Panc1 (cell line): Measurements from ENCODE around the gene GALNT13. TPM values are rescaled to one million over a fixed set of nuclear protein-coding genes. Genes with fewer than 3 reads are reported as not detected.

Experiments used
- ATAC-seq: fragments of 200-7000 bp; cut with Tn5 transposase; 2 replicates; pipeline ENCODE4 v1.9.1; 2020; ENCODE audit warnings: mild to moderate bottlenecking, moderate library complexity
- BruUV-seq: library from RNA; stranded (reverse); fragments of 400-500 nt; replicated peaks from 2 replicates; lab custom pipeline; 2021; lab: Mats Ljungman, UMichigan
- CTCF ChIA-PET: fragments of 300-600 bp; sonication (Branson Sonifier 250); formaldehyde crosslinking; loops from one replicate; lab custom pipeline; 2022; ENCODE audit warnings: antibody characterized with exemption; lab: Charles Lee
- POLR2A ChIA-PET: fragments of 300-600 bp; sonication (Branson Sonifier 250); formaldehyde crosslinking; loops from one replicate; lab custom pipeline; 2022; ENCODE audit warnings: antibody characterized with exemption; lab: Charles Lee
- DNase-seq: peaks from one replicate; pipeline ENCODE4 v3.0.0-alpha.2; 2010; ENCODE audit warnings: low read depth, low spot score
- H3K27ac ChIP-seq: 2 replicates; pipeline ENCODE4 v1.5.1; 2011; ENCODE audit warnings: mild to moderate bottlenecking, low read length, inconsistent platforms
- H3K27me3 ChIP-seq: fragments of 200-500 bp; sonication (Bioruptor generic); 2 replicates; pipeline ENCODE4 v1.6.0; 2014; ENCODE audit warnings: low read length, inconsistent platforms; ENCODE audit not compliant: control insufficient read depth, insufficient read depth
- H3K36me3 ChIP-seq: fragments of 200-500 bp; sonication (Bioruptor generic); 2 replicates; pipeline ENCODE4 v1.5.1; 2014; ENCODE audit warnings: inconsistent platforms, mild to moderate bottlenecking, low read length, moderate library complexity; ENCODE audit not compliant: control insufficient read depth, insufficient read depth
- H3K4me1 ChIP-seq: 2 replicates; pipeline ENCODE4 v1.5.1; 2011; ENCODE audit warnings: inconsistent platforms, mild to moderate bottlenecking, low read length, moderate library complexity; ENCODE audit not compliant: control insufficient read depth, insufficient read depth
- H3K4me3 ChIP-seq, 2 experiments: 2 replicates each; pipeline ENCODE4 v1.5.1; 2011 to 2012; ENCODE audit warnings: low read depth in 2 of 2, low read length in 2 of 2, mild to moderate bottlenecking in 2 of 2, inconsistent platforms in 1 of 2, moderate library complexity in 1 of 2
- H3K9me3 ChIP-seq: fragments of 200-500 bp; sonication (Bioruptor generic); 2 replicates; pipeline ENCODE4 v1.5.1; 2014; ENCODE audit warnings: low read depth, mild to moderate bottlenecking, inconsistent platforms, low read length, moderate library complexity; ENCODE audit not compliant: control insufficient read depth, insufficient read depth
- POLR2AphosphoS5 ChIP-seq: IDR thresholded peaks from 2 replicates; pipeline ENCODE4 v1.6.1; 2012; ENCODE audit warnings: mild to moderate bottlenecking, low read depth, low read length, moderate library complexity
- SIN3A ChIP-seq: IDR thresholded peaks from 2 replicates; pipeline ENCODE4 v1.6.1; 2012; ENCODE audit warnings: low read depth, mild to moderate bottlenecking, low read length, moderate library complexity, borderline replicate concordance; ENCODE audit not compliant: insufficient read depth
- TCF7L2 ChIP-seq: IDR thresholded peaks from 2 replicates; pipeline ENCODE4 v1.6.1; 2011; ENCODE audit warnings: mild to moderate bottlenecking, low read depth, low read length, inconsistent platforms
- in situ Hi-C: cut with HindIII; loops from 2 replicates; pipeline ENCODE4 v1.10.0; 2016; ENCODE audit warnings: low sequenced_read_pairs, low pct_unique_long_range_greater_than_20kb
- intact Hi-C: fragments of 100-400 bp; cut with micrococcal nuclease; formaldehyde crosslinking; loops from one replicate; pipeline ENCODE4 v1.10.0; 2022; ENCODE audit not compliant: unreplicated experiment
- total RNA-seq: library from RNA; stranded (reverse); gene quantifications from one replicate; pipeline ENCODE4 v1.2.1, GENCODE V29; 2021; ENCODE audit not compliant: unreplicated experiment
- TF ChIP-seq, protein P1 (sequence below), 2 experiments: IDR thresholded peaks; 2 replicates each; pipeline ENCODE4 v1.6.1; 2011 to 2012; ENCODE audit warnings: low read depth in 2 of 2, control low read depth in 1 of 2, low read length in 1 of 2, mild to moderate bottlenecking in 1 of 2, moderate library complexity in 1 of 2; ENCODE audit not compliant: insufficient read depth in 1 of 2
- TF ChIP-seq, protein P2 (sequence below): fragments of 450-650 bp; IDR thresholded peaks from 2 replicates; pipeline ENCODE4 v1.5.1; 2017; ENCODE audit warnings: mild to moderate bottlenecking

GALNT13 gene
- total RNA-seq, 1 experiment from 2014 or later, result not detected

GRCh38 chr2:154324601-154325000 is 452.9 kb downstream of the GALNT13 start:
- TF ChIP-seq TCF7L2, result no peak
- no peak for TF ChIP-seq SIN3A
- no peak for TF ChIP-seq POLR2AphosphoS5
- TF ChIP-seq, protein P1, sequence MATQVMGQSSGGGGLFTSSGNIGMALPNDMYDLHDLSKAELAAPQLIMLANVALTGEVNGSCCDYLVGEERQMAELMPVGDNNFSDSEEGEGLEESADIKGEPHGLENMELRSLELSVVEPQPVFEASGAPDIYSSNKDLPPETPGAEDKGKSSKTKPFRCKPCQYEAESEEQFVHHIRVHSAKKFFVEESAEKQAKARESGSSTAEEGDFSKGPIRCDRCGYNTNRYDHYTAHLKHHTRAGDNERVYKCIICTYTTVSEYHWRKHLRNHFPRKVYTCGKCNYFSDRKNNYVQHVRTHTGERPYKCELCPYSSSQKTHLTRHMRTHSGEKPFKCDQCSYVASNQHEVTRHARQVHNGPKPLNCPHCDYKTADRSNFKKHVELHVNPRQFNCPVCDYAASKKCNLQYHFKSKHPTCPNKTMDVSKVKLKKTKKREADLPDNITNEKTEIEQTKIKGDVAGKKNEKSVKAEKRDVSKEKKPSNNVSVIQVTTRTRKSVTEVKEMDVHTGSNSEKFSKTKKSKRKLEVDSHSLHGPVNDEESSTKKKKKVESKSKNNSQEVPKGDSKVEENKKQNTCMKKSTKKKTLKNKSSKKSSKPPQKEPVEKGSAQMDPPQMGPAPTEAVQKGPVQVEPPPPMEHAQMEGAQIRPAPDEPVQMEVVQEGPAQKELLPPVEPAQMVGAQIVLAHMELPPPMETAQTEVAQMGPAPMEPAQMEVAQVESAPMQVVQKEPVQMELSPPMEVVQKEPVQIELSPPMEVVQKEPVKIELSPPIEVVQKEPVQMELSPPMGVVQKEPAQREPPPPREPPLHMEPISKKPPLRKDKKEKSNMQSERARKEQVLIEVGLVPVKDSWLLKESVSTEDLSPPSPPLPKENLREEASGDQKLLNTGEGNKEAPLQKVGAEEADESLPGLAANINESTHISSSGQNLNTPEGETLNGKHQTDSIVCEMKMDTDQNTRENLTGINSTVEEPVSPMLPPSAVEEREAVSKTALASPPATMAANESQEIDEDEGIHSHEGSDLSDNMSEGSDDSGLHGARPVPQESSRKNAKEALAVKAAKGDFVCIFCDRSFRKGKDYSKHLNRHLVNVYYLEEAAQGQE (IDR thresholded peaks at IDR 0.05; ENCODE audit: insufficient read depth in 1 of 2, low read depth in 2 of 2, low read length in 1 of 2), result no peak
- TF ChIP-seq, protein P2, sequence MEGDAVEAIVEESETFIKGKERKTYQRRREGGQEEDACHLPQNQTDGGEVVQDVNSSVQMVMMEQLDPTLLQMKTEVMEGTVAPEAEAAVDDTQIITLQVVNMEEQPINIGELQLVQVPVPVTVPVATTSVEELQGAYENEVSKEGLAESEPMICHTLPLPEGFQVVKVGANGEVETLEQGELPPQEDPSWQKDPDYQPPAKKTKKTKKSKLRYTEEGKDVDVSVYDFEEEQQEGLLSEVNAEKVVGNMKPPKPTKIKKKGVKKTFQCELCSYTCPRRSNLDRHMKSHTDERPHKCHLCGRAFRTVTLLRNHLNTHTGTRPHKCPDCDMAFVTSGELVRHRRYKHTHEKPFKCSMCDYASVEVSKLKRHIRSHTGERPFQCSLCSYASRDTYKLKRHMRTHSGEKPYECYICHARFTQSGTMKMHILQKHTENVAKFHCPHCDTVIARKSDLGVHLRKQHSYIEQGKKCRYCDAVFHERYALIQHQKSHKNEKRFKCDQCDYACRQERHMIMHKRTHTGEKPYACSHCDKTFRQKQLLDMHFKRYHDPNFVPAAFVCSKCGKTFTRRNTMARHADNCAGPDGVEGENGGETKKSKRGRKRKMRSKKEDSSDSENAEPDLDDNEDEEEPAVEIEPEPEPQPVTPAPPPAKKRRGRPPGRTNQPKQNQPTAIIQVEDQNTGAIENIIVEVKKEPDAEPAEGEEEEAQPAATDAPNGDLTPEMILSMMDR, result no peak
- Histone ChIP-seq H3K27ac (no peak overlapping the region), H3K4me1 (no peaks in the 10 kb centered on the region), H3K4me3 (no peak overlapping the region), H3K36me3 (no peaks in the 10 kb centered on the region), H3K9me3 (no peaks in the 10 kb centered on the region), H3K27me3 (no peaks in the 10 kb centered on the region)
- ChIA-PET CTCF (no interaction called here), POLR2A (interaction anchor here (0.5 kb wide), 1 partner anchor 25 kb away, joined by 9 read pairs; no protein-coding TSS in a partner anchor)
- BruUV-seq, result no TSS peak
- intact Hi-C loops (no loop called here), in situ Hi-C loops (no loop called here)
- DNase-seq, result no peak
- ATAC-seq, result no peak

GRCh38 chr2:154329510-154329909 is 457.8 kb downstream of the GALNT13 start:
- CTCF ChIA-PET, result no interaction called here
- TF ChIP-seq, protein P1 (IDR thresholded peaks at IDR 0.05; ENCODE audit: insufficient read depth in 1 of 2, low read depth in 2 of 2, low read length in 1 of 2), result no peak
- no peak for TF ChIP-seq TCF7L2
- no peak for TF ChIP-seq POLR2AphosphoS5
- TF ChIP-seq SIN3A, result no peak
- H3K9me3 ChIP-seq, result no peaks in the 10 kb centered on the region
- no peak overlapping the region for H3K27ac ChIP-seq
- no peak overlapping the region for H3K4me3 ChIP-seq
- intact Hi-C loops (no loop called here), in situ Hi-C loops (no loop called here)
- H3K27me3 ChIP-seq, result no peaks in the 10 kb centered on the region
- DNase-seq, result no peak
- POLR2A ChIA-PET, result no interaction called here
- ATAC-seq, result no peak
- no peaks in the 10 kb centered on the region for H3K4me1 ChIP-seq
- no TSS peak for BruUV-seq
- no peaks in the 10 kb centered on the region for H3K36me3 ChIP-seq
